ENCODE data around the gene SH2D4B.

GRCh38 chr10:80590585-80591125 lies 53.0 kb downstream of the SH2D4B start:
- TF ChIP-seq CTCF (IDR thresholded peaks at IDR 0.05; ENCODE audit: poor library complexity) (no peak), EZH2 (IDR thresholded peaks at IDR 0.05; ENCODE audit: borderline replicate concordance) (no peak), EZH2phosphoT487 (IDR thresholded peaks at IDR 0.05; ENCODE audit: low read depth, severe bottlenecking, unreplicated experiment) (no peak)

Measured in hepatocyte (in vitro differentiated cells).